Muscle of back (tissue), 11 donors: Measurements from ENCODE around the gene PSKH1. TPM values are rescaled to one million over a fixed set of nuclear protein-coding genes. Genes with fewer than 3 reads are reported as not detected.
"Not testable (repeated sequence)": the region's sequence is repeated elsewhere in the genome, so short reads cannot be mapped to it uniquely, and the experiment has no call there.

Source experiments
- DNase-seq, 3 donors: peaks; one replicate each; pipeline versions ENCODE4 v3.0.0 to v3.0.0-alpha.2; 2013
- polyA plus RNA-seq, 10 donors: library from polyadenylated mRNA; unstranded; fragments of 120-200 nt; gene quantifications; one replicate each; pipeline ENCODE4 v1.2.1, GENCODE V29; 2013; ENCODE audit not compliant: insufficient read length in 10 of 10

Gene PSKH1
- polyA plus RNA-seq, 10 donors, result 17.1 to 27.5 (median 20.7) TPM

DNA sequence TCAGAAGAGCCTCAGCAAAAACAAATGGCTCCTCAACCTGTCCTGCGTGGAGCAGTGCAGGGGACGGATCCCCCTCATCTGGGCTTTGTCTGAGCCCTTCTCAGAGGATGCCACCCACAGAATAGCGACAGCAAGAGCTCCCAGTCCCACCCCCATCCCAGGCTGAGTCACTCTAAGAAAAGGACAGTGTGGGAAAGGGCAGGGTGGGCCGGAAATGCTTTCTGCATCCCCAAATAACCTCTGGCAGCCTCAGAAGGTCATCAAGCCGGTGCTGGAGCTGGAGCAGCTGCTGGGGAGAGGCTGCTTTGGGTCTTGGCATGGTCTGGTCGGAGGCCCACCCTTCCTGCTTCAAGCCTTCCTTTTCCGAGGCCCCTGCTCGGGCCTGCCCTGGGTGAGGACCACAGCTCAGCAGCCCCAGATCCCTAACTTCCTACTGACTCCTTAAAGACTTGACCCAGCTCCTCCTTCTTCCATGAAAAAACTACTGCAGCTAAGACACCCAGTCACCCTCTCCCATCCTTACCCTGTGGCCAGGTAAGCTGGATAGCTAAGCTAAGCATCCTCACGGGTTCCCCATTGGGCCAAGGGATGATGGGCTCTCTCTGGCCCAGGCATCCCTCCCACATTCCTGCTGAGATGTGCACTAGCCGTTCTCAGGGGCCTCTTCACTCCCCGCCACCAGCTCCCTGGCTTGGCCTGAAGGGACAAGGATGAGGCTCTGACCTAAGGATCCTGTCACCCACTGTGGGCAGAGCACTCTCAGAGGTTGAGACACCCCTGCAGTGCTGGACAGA, 66.7 kb downstream of the PSKH1 start:
- peak in 1 of 3 donors; percentile 45 for DNase-seq

- peak in 1 of 3 donors; percentile 11 for DNase-seq
Observed at GRCh38 chr16:67961551-67961957, 68.5 kb downstream of the PSKH1 start.

GRCh38 chr16:67962135-67962534, 69.1 kb downstream of the PSKH1 start:
- DNase-seq, result no peak

DNA sequence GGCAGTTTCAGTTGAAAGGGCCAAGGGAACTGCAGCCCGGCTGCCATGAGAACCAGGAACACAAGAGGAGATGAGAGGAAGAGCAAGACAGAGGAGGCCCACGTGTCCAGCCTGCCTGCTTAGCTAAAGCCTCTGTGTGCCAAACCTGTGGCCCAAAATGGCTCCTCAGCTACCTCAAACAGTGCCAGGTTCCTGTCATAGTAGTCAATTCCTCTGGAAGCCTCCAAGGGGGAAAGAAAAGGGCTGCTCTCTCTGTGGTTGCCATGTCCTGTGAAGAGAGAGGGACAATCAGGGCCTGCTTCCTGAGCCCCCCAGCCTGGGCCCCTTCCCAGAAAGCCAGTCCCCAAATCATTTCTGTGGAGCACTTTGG, 70.2 kb downstream of the PSKH1 start:
- DNase-seq, result peak in 1 of 3 donors; percentile 29

- peak in 1 of 3 donors; percentile 32 for DNase-seq
Observed at GRCh38 chr16:67963662-67964321, 70.7 kb downstream of the PSKH1 start.

GRCh38 chr16:67964477-67965131, 71.5 kb downstream of the PSKH1 start:
- DNase-seq, result no peak

GRCh38 chr16:67965668-67966548, 72.9 kb downstream of the PSKH1 start:
- DNase-seq, result no peak

DNA sequence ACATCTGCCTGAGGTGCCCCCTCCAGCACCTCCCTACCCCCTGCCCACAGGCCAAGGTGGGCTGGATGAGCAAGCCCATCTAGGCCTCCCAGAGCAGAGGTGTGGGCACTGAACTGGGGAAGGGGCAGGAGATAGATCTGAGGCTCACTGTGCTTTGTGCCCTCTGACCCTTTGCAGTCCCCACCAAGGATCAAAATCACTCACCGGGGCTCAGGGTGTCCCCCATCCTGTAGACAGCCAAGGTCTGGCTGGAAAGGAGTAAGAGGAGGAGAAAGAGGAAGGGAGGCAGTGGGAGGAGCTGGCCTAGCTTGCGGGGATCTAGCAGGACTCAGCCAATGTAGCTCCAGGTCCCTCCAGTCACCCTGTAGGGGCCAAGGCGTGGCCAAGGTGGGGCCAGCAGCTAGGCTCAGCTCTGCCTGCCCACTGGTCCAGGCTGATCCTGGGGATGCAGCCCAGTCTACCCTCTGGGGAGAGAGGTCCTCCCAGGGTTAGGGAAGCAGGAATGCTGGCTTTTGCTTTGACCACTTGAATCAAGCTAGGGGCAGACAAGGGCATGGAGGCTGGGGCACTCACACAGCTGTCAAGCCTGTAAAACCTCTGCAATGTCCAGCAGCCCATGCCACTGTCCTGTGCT, 73.6 kb downstream of the PSKH1 start:
- DNase-seq, result no peak

DNA sequence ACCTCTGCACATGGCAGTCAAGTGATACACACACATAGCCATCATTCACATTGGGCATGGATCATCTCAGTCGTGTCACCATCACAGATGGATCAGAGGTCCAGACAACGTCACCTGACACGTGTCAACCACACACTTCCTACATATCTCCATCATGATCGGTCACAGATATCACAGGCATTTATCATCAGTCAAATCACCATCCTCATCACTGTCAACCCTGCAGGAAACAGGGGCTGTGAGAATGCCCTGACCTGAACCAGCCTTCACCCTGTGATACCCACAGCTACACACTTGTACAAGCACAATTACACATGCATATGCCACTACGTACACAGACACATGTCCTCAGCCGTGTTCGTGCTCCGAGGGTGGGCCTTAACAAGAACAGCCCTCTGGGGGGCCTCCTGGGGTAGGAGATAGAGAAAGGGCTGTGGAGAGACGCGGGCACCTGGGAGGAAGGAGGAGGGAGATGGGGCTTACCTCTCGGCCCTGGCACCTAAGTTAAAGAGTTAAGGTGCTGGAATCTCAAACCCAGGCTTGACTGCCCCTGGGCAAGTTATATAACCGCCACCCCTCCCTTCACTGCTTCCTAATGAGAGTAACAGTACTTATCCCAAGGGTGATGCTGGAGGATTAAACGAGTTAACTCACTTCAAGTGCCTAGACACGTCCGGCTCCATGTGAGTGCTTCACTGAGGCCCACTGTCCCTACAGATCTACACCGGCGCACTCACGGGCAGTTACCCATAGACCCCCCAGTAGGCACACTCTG, 74.3 kb downstream of the PSKH1 start:
- DNase-seq, result peak in 1 of 3 donors; percentile 42

DNA sequence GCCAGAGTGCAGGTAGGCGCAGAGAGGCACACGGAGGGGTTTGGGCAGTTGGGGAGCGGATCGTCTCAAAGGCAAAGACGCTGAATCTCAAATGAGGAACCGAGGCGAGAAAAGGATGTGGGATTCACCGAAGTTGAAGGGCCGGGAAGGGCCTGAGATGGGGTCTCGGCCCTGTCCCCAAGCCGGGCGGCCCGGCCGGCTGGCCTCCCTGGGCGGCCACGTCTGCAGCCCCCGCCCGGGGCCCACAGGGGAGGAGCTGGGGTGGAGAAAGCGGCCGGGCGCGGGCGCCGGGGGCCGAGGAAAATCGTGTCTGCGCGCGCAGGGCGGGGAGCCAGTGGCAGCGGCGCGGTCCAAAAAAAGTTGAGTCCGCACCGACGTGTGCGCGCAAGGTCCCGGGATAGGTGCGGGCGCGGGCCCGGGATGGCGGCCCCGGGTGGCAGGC, 74.9 kb downstream of the PSKH1 start:
- DNase-seq, result peak in 2 of 3 donors; percentile 64 to 82

DNA sequence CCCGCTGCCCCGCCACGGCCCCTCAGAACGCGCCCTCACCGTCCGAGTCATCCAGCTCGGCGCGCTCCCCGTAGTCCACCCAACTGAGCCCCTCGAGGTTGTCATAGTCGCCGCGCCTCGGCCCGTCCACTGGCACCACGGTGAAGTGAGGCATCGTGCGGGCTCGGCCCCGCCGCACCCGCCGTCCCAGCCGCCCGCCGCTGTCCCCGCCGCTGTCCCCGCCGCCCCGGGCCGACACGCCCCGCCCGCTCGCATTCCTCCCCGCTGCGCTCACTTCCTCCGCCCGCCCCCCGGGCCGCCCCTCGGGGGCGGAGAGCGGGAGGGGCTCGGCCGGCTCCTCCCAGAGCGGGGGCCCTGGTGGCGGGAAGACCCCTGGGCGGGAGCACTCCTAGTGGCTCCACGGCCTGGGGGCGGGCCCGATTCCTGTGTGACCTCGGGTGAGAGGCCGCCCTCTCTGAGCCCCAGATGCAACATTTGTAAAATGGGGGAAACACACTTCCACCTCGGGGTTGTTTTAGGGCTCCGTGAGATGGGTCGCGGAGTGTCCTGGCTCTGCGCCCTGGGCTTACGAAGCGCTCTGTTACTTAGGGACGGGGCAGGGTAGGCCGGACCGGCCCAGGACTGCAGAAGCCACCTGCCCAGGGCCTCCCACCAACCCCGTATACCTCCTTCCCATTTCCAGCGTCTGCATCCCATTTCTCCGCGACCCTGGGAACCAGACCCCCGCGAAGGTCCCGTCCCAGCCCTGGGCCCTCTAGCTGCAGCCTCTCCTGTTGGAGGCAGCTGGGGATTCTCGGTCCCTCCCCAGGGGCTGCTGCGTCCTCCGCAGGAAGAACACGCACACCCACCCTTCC, 75.6 kb downstream of the PSKH1 start, which contains the start of gene SLC12A4:
SLC12A4 (minus strand) TSS at position 238 of the 854 bp plus-strand sequence; CDS start at position 154, 84 bp downstream.
- DNase-seq, result peak; percentile 88 to 96 (median 93)

DNA sequence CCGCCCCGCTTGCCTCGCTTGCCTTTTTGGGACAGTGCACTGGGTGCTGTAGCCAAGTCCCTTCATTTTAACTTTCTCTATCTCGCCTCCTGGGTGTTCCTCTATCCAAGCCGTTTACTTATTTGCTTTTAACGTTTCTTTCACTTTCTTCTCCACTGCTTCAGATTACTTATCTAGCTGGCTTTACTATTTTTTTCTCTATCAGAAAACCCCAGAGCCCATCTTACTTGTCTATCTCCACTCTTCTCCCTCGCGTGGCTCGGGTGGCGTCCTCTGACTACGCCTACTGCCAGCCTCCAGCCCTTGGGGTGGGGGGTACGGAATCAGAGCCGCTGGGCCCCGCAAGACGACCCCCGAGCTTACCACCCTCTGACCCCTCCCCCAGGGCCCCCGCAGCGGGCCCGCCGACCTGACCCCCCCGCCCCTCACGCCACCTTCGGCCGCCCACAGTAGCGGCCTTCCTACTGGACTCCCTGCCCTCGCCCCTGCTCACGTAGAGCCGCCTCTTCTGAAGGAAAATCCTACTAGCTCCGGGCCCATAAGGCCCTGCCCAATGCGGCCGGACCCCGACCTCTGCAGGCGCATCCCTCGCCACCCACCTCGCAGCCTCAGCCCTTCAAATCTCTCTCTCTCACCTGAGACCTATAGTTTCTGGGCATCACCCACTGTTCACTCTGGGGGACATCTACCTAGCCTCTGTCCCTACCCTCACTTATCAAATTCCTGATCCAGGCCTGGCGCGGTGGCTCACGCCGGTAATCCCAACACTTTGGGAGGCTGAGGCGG, 76.4 kb downstream of the PSKH1 start:
- DNase-seq, result peak in 1 of 3 donors; percentile 71

DNA sequence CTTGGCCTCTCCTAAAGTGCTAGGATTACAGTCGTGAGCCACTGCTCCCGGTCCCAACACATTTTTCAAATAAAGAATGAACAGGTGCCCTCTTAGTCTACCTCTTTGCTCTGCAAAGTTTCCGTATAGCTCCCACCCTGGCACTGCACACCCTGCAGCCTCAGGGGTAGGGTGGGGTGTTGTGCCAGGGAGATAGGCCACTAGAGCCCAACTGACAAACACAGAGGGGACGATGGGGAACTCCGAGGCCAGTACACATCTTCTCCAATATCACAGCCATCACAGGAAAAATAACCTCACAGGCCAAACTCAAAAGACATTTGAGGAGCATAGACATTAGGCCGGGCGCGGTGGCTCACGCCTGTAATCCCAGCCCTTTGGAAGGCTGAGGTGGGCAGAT, 78.1 kb downstream of the PSKH1 start:
- no peak for DNase-seq

DNA sequence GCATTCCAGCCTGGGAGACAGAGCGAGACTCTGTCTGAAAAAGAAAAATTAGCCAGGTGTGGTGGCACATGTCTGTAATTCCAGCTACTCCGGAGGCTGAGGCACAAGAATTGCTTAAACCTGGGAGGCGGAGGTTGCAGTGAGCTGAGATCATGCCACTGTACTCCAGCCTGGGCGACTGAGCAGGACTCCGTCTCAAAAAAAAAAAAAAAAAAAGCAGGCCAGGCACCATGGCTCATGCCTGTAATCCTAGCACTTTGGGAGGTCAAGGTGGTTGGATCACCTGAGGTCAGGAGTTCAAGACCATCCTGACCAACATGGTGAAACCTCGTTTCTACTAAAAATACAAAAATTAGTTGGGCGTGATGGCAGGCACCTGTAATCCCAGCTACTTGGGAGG, 79.2 kb downstream of the PSKH1 start:
- DNase-seq, result not testable (repeated sequence)

DNA sequence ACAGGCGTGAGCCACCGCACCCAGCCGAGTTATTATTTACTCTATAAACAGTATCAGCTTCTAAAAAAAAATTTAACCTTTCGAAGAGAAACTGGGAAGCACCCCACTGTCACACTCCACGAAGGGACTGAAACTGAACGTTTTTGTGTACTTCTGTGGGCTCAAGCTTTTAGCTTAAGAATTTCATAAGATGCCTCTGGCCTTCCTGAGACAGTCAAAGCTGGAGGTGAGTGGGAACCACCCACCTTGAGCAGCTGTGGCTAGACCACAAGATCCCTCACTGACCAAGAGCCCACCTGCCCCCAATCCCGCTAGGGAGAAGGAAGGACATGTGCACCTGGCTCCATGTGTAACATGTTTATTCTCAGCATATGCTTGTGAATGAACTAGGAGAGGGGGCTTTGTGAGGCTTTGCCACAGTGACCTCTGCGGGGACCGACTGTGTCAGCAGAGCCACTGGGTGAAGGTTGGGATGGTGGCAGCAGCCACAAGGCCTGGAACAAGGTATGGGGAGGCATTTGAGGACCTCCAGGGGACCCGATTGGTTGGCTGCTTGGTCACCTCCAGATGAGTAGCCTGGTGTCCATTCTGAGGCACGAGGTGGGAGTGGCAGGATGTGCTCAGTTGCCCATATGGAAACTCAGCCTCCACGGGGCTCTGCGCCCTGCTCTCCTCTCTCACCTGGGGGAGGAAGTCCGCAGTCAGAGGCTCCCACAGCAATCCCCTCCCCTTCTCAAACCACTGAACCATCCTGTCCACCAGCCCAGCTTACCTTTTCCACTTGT, 82.5 kb downstream of the PSKH1 start:
- DNase-seq, result no peak

GRCh38 chr16:67976205-67976604, 83.2 kb downstream of the PSKH1 start:
- no peak for DNase-seq

DNA sequence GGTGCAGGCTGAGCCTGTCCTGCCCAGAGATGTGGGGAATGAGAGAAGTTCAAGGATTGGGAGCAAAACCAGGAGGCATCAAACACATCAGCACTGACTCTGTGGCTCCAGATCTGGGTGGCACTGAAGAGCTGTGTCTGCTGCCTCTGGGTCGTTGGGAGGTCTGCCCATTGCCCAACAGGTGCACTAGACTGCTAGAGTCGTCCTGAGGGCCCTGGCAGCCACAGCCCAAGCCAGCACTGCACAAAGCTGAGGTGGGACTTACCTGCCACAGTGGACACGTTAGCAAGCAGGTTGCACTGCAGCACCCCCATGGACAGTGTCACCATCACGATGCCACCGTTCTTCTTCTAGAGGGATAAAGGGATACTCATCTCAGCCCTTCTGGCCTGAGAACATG, 84.0 kb downstream of the PSKH1 start:
- no peak for DNase-seq
